Cortex of kidney (tissue), 1 donor: ENCODE measurements around the gene XYLT1.
"Not testable (repeated sequence)": the region's sequence is repeated elsewhere in the genome, so short reads cannot be mapped to it uniquely, and the experiment has no call there.

Source experiments
- DNase-seq: peaks from one replicate; lab custom pipeline; 2025; lab: John Stamatoyannopoulos, UW

Gene XYLT1

GRCh38 chr16:17491140-17491662 is 20.4 kb upstream of the XYLT1 start:
- DNase-seq, result no peak

- DNase-seq, result no peak
These were observed 17.7 kb upstream of the XYLT1 start for GRCh38 chr16:17488506-17488905.

- DNase-seq, result no peak
These were observed 12.6 kb upstream of the XYLT1 start for GRCh38 chr16:17483351-17483750.

- not testable (repeated sequence) for DNase-seq
These were observed 11.6 kb upstream of the XYLT1 start for GRCh38 chr16:17482341-17482740.

GRCh38 chr16:17481736-17482135 is 11.0 kb upstream of the XYLT1 start:
- no peak for DNase-seq

GRCh38 chr16:17477260-17477545 is 6.4 kb upstream of the XYLT1 start:
- not testable (repeated sequence) for DNase-seq

- no peak for DNase-seq
These were observed 5.9 kb upstream of the XYLT1 start for GRCh38 chr16:17476414-17477259.

- no peak for DNase-seq
These were observed 4.3 kb upstream of the XYLT1 start for GRCh38 chr16:17475104-17475503.

- DNase-seq, result no peak
These were observed 3.8 kb upstream of the XYLT1 start for GRCh38 chr16:17474572-17474971.

GRCh38 chr16:17474037-17474436 is 3.3 kb upstream of the XYLT1 start:
- no peak for DNase-seq

GRCh38 chr16:17471719-17472461 is 1.1 kb upstream of the XYLT1 start:
- no peak for DNase-seq

GRCh38 chr16:17470182-17470907 is 415 bp downstream of the XYLT1 start:
- no peak for DNase-seq

- DNase-seq, result no peak
These were observed 999 bp downstream of the XYLT1 start for GRCh38 chr16:17469741-17470181.

GRCh38 chr16:17469011-17469740 is 1.6 kb downstream of the XYLT1 start:
- no peak for DNase-seq

- no peak for DNase-seq
These were observed 2.1 kb downstream of the XYLT1 start for GRCh38 chr16:17468611-17469010.

GRCh38 chr16:17467923-17468540 is 2.7 kb downstream of the XYLT1 start:
- DNase-seq, result no peak

GRCh38 chr16:17466876-17467275 is 3.9 kb downstream of the XYLT1 start:
- DNase-seq, result no peak

- DNase-seq, result no peak
These were observed 5.3 kb downstream of the XYLT1 start for GRCh38 chr16:17465460-17465859.

GRCh38 chr16:17463335-17463734 is 7.4 kb downstream of the XYLT1 start:
- no peak for DNase-seq

GRCh38 chr16:17461951-17462729 is 8.6 kb downstream of the XYLT1 start:
- DNase-seq, result no peak

GRCh38 chr16:17460890-17461289 is 9.9 kb downstream of the XYLT1 start:
- DNase-seq, result no peak
